SK-N-SH treated with all-trans-retinoic acid at 6 μM for 48 hours (cell line): ENCODE measurements around the gene PRKG1.

Source experiments
- ATAC-seq: fragments of 200-7000 bp; cut with Tn5 transposase; 3 replicates; pipeline ENCODE4 v1.9.1; 2020; ENCODE audit warnings: mild to moderate bottlenecking, moderate library complexity
- ARNTL ChIP-seq: fragments of 450-650 bp; formaldehyde crosslinking; IDR thresholded peaks from 2 replicates; pipeline ENCODE4 v1.5.0; 2020; ENCODE audit warnings: low read depth, mild to moderate bottlenecking, moderate library complexity, borderline replicate concordance
- BACH2 ChIP-seq: fragments of 250-450 bp; sonication (Bioruptor Pico); IDR thresholded peaks from 2 replicates; pipeline ENCODE4 v1.9.0; 2021; ENCODE audit warnings: mild to moderate bottlenecking, borderline replicate concordance
- CSDC2 ChIP-seq: fragments of 250-450 bp; sonication (Bioruptor Pico); IDR thresholded peaks from 2 replicates; pipeline ENCODE4 v1.5.0; 2020; ENCODE audit warnings: mild to moderate bottlenecking, moderate library complexity
- CSRNP3 ChIP-seq: fragments of 250-450 bp; sonication (Bioruptor Pico); IDR thresholded peaks from 2 replicates; pipeline ENCODE4 v1.5.1; 2021; ENCODE audit warnings: mild to moderate bottlenecking, moderate library complexity
- ESRRG ChIP-seq: fragments of 250-450 bp; sonication (Bioruptor Pico); IDR thresholded peaks from 2 replicates; pipeline ENCODE4 v1.6.1; 2021; ENCODE audit warnings: mild to moderate bottlenecking
- GLIS3 ChIP-seq: fragments of 250-450 bp; sonication (Bioruptor Pico); IDR thresholded peaks from 2 replicates; pipeline ENCODE4 v1.5.0; 2020; ENCODE audit warnings: mild to moderate bottlenecking, moderate library complexity
- ISL1 ChIP-seq: fragments of 250-450 bp; sonication (Bioruptor Pico); IDR thresholded peaks from 2 replicates; pipeline ENCODE4 v2.1.2; 2022; ENCODE audit warnings: mild to moderate bottlenecking, moderate library complexity
- OSR1 ChIP-seq: fragments of 250-450 bp; sonication (Bioruptor Pico); IDR thresholded peaks from 2 replicates; pipeline ENCODE4 v1.8.0; 2022; ENCODE audit warnings: moderate library complexity, mild to moderate bottlenecking, inconsistent platforms
- PATZ1 ChIP-seq: fragments of 250-450 bp; sonication (Bioruptor Pico); IDR thresholded peaks from 2 replicates; pipeline ENCODE4 v1.8.0; 2020; ENCODE audit warnings: mild to moderate bottlenecking, moderate library complexity, borderline replicate concordance
- PPARA ChIP-seq: fragments of 250-450 bp; sonication (Bioruptor Pico); IDR thresholded peaks from 2 replicates; pipeline ENCODE4 v1.5.0; 2020; ENCODE audit warnings: mild to moderate bottlenecking, borderline replicate concordance
- RARB ChIP-seq: fragments of 250-450 bp; sonication (Bioruptor Pico); IDR thresholded peaks from 2 replicates; pipeline ENCODE4 v1.8.0; 2021; ENCODE audit warnings: mild to moderate bottlenecking, moderate library complexity
- TCF4 ChIP-seq: fragments of 250-450 bp; sonication (Bioruptor Pico); IDR thresholded peaks from 2 replicates; pipeline ENCODE4 v1.8.0; 2021; ENCODE audit warnings: mild to moderate bottlenecking, moderate library complexity, borderline replicate concordance
- TOX ChIP-seq: fragments of 250-450 bp; sonication (Bioruptor Pico); IDR thresholded peaks from 2 replicates; pipeline ENCODE4 v1.8.0; 2021; ENCODE audit warnings: mild to moderate bottlenecking, moderate library complexity, borderline replicate concordance
- ZFP30 ChIP-seq: fragments of 450-650 bp; formaldehyde crosslinking; IDR thresholded peaks from 2 replicates; pipeline ENCODE4 v1.5.0; 2022; ENCODE audit warnings: mild to moderate bottlenecking, moderate library complexity
- ZNF565 ChIP-seq: fragments of 450-650 bp; formaldehyde crosslinking; conservative IDR thresholded peaks from 2 replicates; pipeline ENCODE4 v1.5.0; 2020; ENCODE audit warnings: low read depth, mild to moderate bottlenecking, moderate library complexity
- ZNF70 ChIP-seq: fragments of 450-650 bp; formaldehyde crosslinking; IDR thresholded peaks from 2 replicates; pipeline ENCODE4 v1.5.0; 2020; ENCODE audit warnings: mild to moderate bottlenecking, moderate library complexity
- ZNF8 ChIP-seq: fragments of 450-650 bp; formaldehyde crosslinking; IDR thresholded peaks from 2 replicates; pipeline ENCODE4 v1.5.0; 2020; ENCODE audit warnings: mild to moderate bottlenecking, moderate library complexity
- TF ChIP-seq, protein P1 (sequence below): fragments of 250-450 bp; sonication (Bioruptor Pico); IDR thresholded peaks from 2 replicates; pipeline ENCODE4 v1.8.0; 2021; ENCODE audit warnings: low read depth, mild to moderate bottlenecking, moderate library complexity, borderline replicate concordance
- TF ChIP-seq, protein P2 (sequence below): fragments of 250-450 bp; sonication (Bioruptor Pico); IDR thresholded peaks from 2 replicates; pipeline ENCODE4 v1.5.1; 2020; ENCODE audit warnings: low read depth, mild to moderate bottlenecking, moderate library complexity
- TF ChIP-seq, protein P3 (sequence below): fragments of 250-450 bp; sonication (Bioruptor Pico); IDR thresholded peaks from 2 replicates; pipeline ENCODE4 v1.5.0; 2020; ENCODE audit warnings: mild to moderate bottlenecking, moderate library complexity

The PRKG1 gene

DNA sequence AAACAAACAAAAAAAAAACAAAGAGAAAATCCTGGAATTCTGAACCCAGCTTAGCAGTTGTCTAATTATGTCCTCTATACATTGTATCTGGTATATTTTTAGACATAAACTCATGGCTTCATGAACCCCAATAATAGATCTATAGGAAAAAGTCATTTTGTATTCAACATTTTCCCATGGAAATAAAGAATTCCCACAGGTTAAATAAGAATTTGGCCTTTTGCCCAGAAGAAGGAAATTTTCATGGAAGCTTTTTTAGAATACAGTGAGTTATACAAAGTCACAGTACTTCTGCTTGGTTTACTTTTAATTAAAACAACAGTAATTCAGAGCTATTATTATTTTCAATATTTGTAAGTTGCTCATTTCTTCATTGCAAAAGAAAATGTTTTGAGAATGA, 2.1 kb upstream of the PRKG1 start (continued):
- no peak for TF ChIP-seq ESRRG (CRISPR knock-in tag)
- TF ChIP-seq, protein P1, sequence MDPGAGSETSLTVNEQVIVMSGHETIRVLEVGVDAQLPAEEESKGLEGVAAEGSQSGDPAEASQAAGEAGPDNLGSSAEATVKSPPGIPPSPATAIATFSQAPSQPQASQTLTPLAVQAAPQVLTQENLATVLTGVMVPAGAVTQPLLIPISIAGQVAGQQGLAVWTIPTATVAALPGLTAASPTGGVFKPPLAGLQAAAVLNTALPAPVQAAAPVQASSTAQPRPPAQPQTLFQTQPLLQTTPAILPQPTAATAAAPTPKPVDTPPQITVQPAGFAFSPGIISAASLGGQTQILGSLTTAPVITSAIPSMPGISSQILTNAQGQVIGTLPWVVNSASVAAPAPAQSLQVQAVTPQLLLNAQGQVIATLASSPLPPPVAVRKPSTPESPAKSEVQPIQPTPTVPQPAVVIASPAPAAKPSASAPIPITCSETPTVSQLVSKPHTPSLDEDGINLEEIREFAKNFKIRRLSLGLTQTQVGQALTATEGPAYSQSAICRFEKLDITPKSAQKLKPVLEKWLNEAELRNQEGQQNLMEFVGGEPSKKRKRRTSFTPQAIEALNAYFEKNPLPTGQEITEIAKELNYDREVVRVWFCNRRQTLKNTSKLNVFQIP (CRISPR knock-in tag): no peak

DNA sequence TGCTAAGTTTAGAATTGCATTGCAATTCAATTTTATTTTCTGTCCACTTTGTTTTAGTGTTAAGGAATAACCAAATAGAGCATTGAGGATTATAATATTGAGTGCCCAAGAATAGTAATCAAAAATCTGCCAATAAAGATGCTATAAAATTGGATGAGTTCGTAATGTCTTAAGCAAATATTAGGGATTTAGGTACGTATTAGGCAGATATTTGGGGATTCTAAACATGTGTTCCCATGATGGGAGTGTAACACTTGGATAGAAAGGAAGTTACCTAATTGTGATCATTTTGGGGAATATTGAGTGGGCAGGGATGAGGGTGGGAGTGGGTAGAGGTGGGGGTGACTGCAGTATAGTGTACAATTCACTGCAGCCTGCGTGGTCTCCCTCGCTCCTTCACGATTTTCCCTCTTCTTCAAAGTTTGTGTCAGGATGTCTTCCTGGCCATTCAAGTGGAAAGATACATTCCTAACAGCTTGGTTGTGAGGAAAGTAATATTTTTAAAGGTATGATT, 1.3 kb upstream of the PRKG1 start:
- TF ChIP-seq, protein P2, sequence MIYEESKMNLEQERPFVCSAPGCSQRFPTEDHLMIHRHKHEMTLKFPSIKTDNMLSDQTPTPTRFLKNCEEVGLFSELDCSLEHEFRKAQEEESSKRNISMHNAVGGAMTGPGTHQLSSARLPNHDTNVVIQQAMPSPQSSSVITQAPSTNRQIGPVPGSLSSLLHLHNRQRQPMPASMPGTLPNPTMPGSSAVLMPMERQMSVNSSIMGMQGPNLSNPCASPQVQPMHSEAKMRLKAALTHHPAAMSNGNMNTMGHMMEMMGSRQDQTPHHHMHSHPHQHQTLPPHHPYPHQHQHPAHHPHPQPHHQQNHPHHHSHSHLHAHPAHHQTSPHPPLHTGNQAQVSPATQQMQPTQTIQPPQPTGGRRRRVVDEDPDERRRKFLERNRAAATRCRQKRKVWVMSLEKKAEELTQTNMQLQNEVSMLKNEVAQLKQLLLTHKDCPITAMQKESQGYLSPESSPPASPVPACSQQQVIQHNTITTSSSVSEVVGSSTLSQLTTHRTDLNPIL (CRISPR knock-in tag): no peak
- TF ChIP-seq CSRNP3 (CRISPR knock-in tag): no peak
- TF ChIP-seq GLIS3 (CRISPR knock-in tag): no peak
- TF ChIP-seq ZFP30 (CRISPR knock-in tag): no peak
- TF ChIP-seq TCF4: no peak
- no peak for TF ChIP-seq PPARA (CRISPR knock-in tag)
- TF ChIP-seq TOX: no peak
- TF ChIP-seq ZNF8 (CRISPR knock-in tag): no peak
- TF ChIP-seq ISL1 (CRISPR knock-in tag): no peak
- no peak for TF ChIP-seq OSR1 (CRISPR knock-in tag)
- TF ChIP-seq ZNF565: no peak
- TF ChIP-seq ZNF70: no peak
- TF ChIP-seq BACH2 (CRISPR knock-in tag): no peak
- no peak for TF ChIP-seq RARB (CRISPR knock-in tag)
- ATAC-seq: no peak

- ATAC-seq: peak; percentile 71
Measured at GRCh38 chr10:51073453-51074237, 642 bp upstream of the PRKG1 start.

GRCh38 chr10:51075043-51075872, 971 bp downstream of the PRKG1 start:
- ATAC-seq: no peak
- TF ChIP-seq TCF4: no peak
- TF ChIP-seq, protein P3, sequence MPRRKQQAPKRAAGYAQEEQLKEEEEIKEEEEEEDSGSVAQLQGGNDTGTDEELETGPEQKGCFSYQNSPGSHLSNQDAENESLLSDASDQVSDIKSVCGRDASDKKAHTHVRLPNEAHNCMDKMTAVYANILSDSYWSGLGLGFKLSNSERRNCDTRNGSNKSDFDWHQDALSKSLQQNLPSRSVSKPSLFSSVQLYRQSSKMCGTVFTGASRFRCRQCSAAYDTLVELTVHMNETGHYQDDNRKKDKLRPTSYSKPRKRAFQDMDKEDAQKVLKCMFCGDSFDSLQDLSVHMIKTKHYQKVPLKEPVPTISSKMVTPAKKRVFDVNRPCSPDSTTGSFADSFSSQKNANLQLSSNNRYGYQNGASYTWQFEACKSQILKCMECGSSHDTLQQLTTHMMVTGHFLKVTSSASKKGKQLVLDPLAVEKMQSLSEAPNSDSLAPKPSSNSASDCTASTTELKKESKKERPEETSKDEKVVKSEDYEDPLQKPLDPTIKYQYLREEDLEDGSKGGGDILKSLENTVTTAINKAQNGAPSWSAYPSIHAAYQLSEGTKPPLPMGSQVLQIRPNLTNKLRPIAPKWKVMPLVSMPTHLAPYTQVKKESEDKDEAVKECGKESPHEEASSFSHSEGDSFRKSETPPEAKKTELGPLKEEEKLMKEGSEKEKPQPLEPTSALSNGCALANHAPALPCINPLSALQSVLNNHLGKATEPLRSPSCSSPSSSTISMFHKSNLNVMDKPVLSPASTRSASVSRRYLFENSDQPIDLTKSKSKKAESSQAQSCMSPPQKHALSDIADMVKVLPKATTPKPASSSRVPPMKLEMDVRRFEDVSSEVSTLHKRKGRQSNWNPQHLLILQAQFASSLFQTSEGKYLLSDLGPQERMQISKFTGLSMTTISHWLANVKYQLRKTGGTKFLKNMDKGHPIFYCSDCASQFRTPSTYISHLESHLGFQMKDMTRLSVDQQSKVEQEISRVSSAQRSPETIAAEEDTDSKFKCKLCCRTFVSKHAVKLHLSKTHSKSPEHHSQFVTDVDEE (CRISPR knock-in tag): no peak
- no peak for TF ChIP-seq ZNF70
- no peak for TF ChIP-seq ZFP30 (CRISPR knock-in tag)
- TF ChIP-seq BACH2 (CRISPR knock-in tag): no peak
- TF ChIP-seq, protein P1 (CRISPR knock-in tag): no peak
- TF ChIP-seq OSR1 (CRISPR knock-in tag): no peak
- no peak for TF ChIP-seq PATZ1 (CRISPR knock-in tag)

More at GRCh38 chr10:51073453-51074237, 642 bp upstream of the PRKG1 start:
- TF ChIP-seq ISL1 (CRISPR knock-in tag) (no peak), ESRRG (CRISPR knock-in tag) (no peak), OSR1 (CRISPR knock-in tag) (no peak), CSDC2 (CRISPR knock-in tag) (no peak), ARNTL (no peak), TOX (no peak), ZFP30 (CRISPR knock-in tag) (no peak)
- TF ChIP-seq, protein P2 (CRISPR knock-in tag): no peak
